Panc1 (cell line): ENCODE data around the gene AKIRIN2. TPM values are rescaled to one million over a fixed set of nuclear protein-coding genes. Genes with fewer than 3 reads are reported as not detected.
"Not testable (repeated sequence)": the region's sequence is repeated elsewhere in the genome, so short reads cannot be mapped to it uniquely, and the experiment has no call there.

Experiments
- ATAC-seq: fragments of 200-7000 bp; cut with Tn5 transposase; 2 replicates; pipeline ENCODE4 v1.9.1; 2020; ENCODE audit warnings: mild to moderate bottlenecking, moderate library complexity
- BruUV-seq: library from RNA; stranded (reverse); fragments of 400-500 nt; replicated peaks from 2 replicates; lab custom pipeline; 2021; lab: Mats Ljungman, UMichigan
- CTCF ChIA-PET: fragments of 300-600 bp; sonication (Branson Sonifier 250); formaldehyde crosslinking; loops from one replicate; lab custom pipeline; 2022; ENCODE audit warnings: antibody characterized with exemption; lab: Charles Lee
- POLR2A ChIA-PET: fragments of 300-600 bp; sonication (Branson Sonifier 250); formaldehyde crosslinking; loops from one replicate; lab custom pipeline; 2022; ENCODE audit warnings: antibody characterized with exemption; lab: Charles Lee
- DNase-seq: peaks from one replicate; pipeline ENCODE4 v3.0.0-alpha.2; 2010; ENCODE audit warnings: low read depth, low spot score
- H3K27ac ChIP-seq: 2 replicates; pipeline ENCODE4 v1.5.1; 2011; ENCODE audit warnings: mild to moderate bottlenecking, low read length, inconsistent platforms
- H3K27me3 ChIP-seq: fragments of 200-500 bp; sonication (Bioruptor generic); 2 replicates; pipeline ENCODE4 v1.6.0; 2014; ENCODE audit warnings: low read length, inconsistent platforms; ENCODE audit not compliant: control insufficient read depth, insufficient read depth
- H3K36me3 ChIP-seq: fragments of 200-500 bp; sonication (Bioruptor generic); 2 replicates; pipeline ENCODE4 v1.5.1; 2014; ENCODE audit warnings: inconsistent platforms, mild to moderate bottlenecking, low read length, moderate library complexity; ENCODE audit not compliant: control insufficient read depth, insufficient read depth
- H3K4me1 ChIP-seq: 2 replicates; pipeline ENCODE4 v1.5.1; 2011; ENCODE audit warnings: inconsistent platforms, mild to moderate bottlenecking, low read length, moderate library complexity; ENCODE audit not compliant: control insufficient read depth, insufficient read depth
- H3K4me3 ChIP-seq, 2 experiments: 2 replicates each; pipeline ENCODE4 v1.5.1; 2011 to 2012; ENCODE audit warnings: low read depth in 2 of 2, low read length in 2 of 2, mild to moderate bottlenecking in 2 of 2, inconsistent platforms in 1 of 2, moderate library complexity in 1 of 2
- H3K9me3 ChIP-seq: fragments of 200-500 bp; sonication (Bioruptor generic); 2 replicates; pipeline ENCODE4 v1.5.1; 2014; ENCODE audit warnings: low read depth, mild to moderate bottlenecking, inconsistent platforms, low read length, moderate library complexity; ENCODE audit not compliant: control insufficient read depth, insufficient read depth
- CTCF ChIP-seq: fragments of 450-650 bp; IDR thresholded peaks from 2 replicates; pipeline ENCODE4 v1.5.1; 2017; ENCODE audit warnings: mild to moderate bottlenecking
- POLR2AphosphoS5 ChIP-seq: IDR thresholded peaks from 2 replicates; pipeline ENCODE4 v1.6.1; 2012; ENCODE audit warnings: mild to moderate bottlenecking, low read depth, low read length, moderate library complexity
- REST ChIP-seq, 2 experiments: IDR thresholded peaks; 2 replicates each; pipeline ENCODE4 v1.6.1; 2011 to 2012; ENCODE audit warnings: low read depth in 2 of 2, control low read depth in 1 of 2, low read length in 1 of 2, mild to moderate bottlenecking in 1 of 2, moderate library complexity in 1 of 2; ENCODE audit not compliant: insufficient read depth in 1 of 2
- SIN3A ChIP-seq: IDR thresholded peaks from 2 replicates; pipeline ENCODE4 v1.6.1; 2012; ENCODE audit warnings: low read depth, mild to moderate bottlenecking, low read length, moderate library complexity, borderline replicate concordance; ENCODE audit not compliant: insufficient read depth
- TCF7L2 ChIP-seq: IDR thresholded peaks from 2 replicates; pipeline ENCODE4 v1.6.1; 2011; ENCODE audit warnings: mild to moderate bottlenecking, low read depth, low read length, inconsistent platforms
- in situ Hi-C: cut with HindIII; loops from 2 replicates; pipeline ENCODE4 v1.10.0; 2016; ENCODE audit warnings: low sequenced_read_pairs, low pct_unique_long_range_greater_than_20kb
- intact Hi-C: fragments of 100-400 bp; cut with micrococcal nuclease; formaldehyde crosslinking; loops from one replicate; pipeline ENCODE4 v1.10.0; 2022; ENCODE audit not compliant: unreplicated experiment
- total RNA-seq: library from RNA; stranded (reverse); gene quantifications from one replicate; pipeline ENCODE4 v1.2.1, GENCODE V29; 2021; ENCODE audit not compliant: unreplicated experiment

AKIRIN2 gene
- total RNA-seq, 1 experiment from 2014 or later, result 47.6 TPM

GRCh38 chr6:87705070-87705691 is 3.1 kb upstream of the AKIRIN2 start:
- H3K4me1 ChIP-seq, result peaks cover 18% of the 10 kb centered on the region
- ATAC-seq, result peak; percentile 10; the same call in 1 of the 2 replicates
- H3K4me3 ChIP-seq, result no peak overlapping the region
- no peaks in the 10 kb centered on the region for H3K27me3 ChIP-seq
- no peak overlapping the region for H3K27ac ChIP-seq
- H3K9me3 ChIP-seq, result no peaks in the 10 kb centered on the region
- intact Hi-C loops (no loop called here), in situ Hi-C loops (no loop called here)
- TF ChIP-seq CTCF, result no peak
- no peak for TF ChIP-seq TCF7L2
- TF ChIP-seq POLR2AphosphoS5, result no peak
- no peak for TF ChIP-seq SIN3A
- TF ChIP-seq REST (IDR thresholded peaks at IDR 0.05; ENCODE audit: insufficient read depth in 1 of 2, low read depth in 2 of 2, low read length in 1 of 2), result no peak
- H3K36me3 ChIP-seq, result no peaks in the 10 kb centered on the region
- BruUV-seq, result no TSS peak
- CTCF ChIA-PET, result no interaction called here
- DNase-seq, result no peak
- POLR2A ChIA-PET, result no interaction called here

GRCh38 chr6:87703039-87703438 is 1.0 kb upstream of the AKIRIN2 start:
- in situ Hi-C loops, DNase-seq, H3K9me3 ChIP-seq, intact Hi-C loops, CTCF ChIA-PET, BruUV-seq, ATAC-seq, H3K27me3 ChIP-seq, H3K36me3 ChIP-seq, POLR2A ChIA-PET: not testable (repeated sequence)
- H3K4me1 ChIP-seq, result peaks cover 25% of the 10 kb centered on the region
- H3K27ac ChIP-seq, result peak overlapping the region; percentile 94
- peak overlapping the region; percentile 77 to 89 for H3K4me3 ChIP-seq

- no peaks in the 10 kb centered on the region for H3K9me3 ChIP-seq
- ChIA-PET POLR2A (interaction anchor here (1.2 kb wide), 1 partner anchor 20 kb away, joined by 3 read pairs; no protein-coding TSS in a partner anchor), CTCF (no interaction called here)
- ATAC-seq (peak; percentile 23; the same call in 1 of the 2 replicates), DNase-seq (no peak)
- BruUV-seq, result TSS peak; percentile 97
- peaks cover 30% of the 10 kb centered on the region for H3K4me1 ChIP-seq
- H3K36me3 ChIP-seq, result no peaks in the 10 kb centered on the region; the same call in 1 of the 2 replicates
- no peaks in the 10 kb centered on the region for H3K27me3 ChIP-seq
- peak overlapping the region; percentile 94 for H3K27ac ChIP-seq
- in situ Hi-C loops, result no loop called here
- intact Hi-C loops, result no loop called here
- peak overlapping the region; percentile 77 to 89 for H3K4me3 ChIP-seq
- TF ChIP-seq CTCF, result no peak
- TF ChIP-seq POLR2AphosphoS5, result no peak
- TF ChIP-seq SIN3A, result 0 out of 2 replicates have a peak, but pooled peaks have one; percentile 13
- no peak for TF ChIP-seq REST (IDR thresholded peaks at IDR 0.05; ENCODE audit: insufficient read depth in 1 of 2, low read depth in 2 of 2, low read length in 1 of 2)
Observed at GRCh38 chr6:87702589-87702945, 534 bp upstream of the AKIRIN2 start.
